Gastrocnemius medialis (tissue), 4 donors: Measurements from ENCODE around the gene GPBP1L1.

ENCODE experiments used
- POLR2A ChIP-seq, 2 donors: fragments of 450-650 bp; IDR thresholded peaks; one replicate each; pipeline ENCODE4 v1.6.1; 2017; ENCODE audit warnings: antibody characterized with exemption in 2 of 2, mild to moderate bottlenecking in 2 of 2, moderate library complexity in 2 of 2
- TF ChIP-seq, protein P1 (sequence below), 5 experiments: fragments of 450-650 bp in 3 of 5; fragments of 200-600 bp in 2 of 5; sonication (generic) in 2 of 5; IDR thresholded peaks in 4 of 5; conservative IDR thresholded peaks in 1 of 5; 1 replicate in 4 of 5; 2 replicates in 1 of 5; pipeline ENCODE4 v1.5.1; 2016 to 2019; ENCODE audit warnings: antibody characterized with exemption in 5 of 5, mild to moderate bottlenecking in 3 of 5, moderate library complexity in 3 of 5

DNA sequence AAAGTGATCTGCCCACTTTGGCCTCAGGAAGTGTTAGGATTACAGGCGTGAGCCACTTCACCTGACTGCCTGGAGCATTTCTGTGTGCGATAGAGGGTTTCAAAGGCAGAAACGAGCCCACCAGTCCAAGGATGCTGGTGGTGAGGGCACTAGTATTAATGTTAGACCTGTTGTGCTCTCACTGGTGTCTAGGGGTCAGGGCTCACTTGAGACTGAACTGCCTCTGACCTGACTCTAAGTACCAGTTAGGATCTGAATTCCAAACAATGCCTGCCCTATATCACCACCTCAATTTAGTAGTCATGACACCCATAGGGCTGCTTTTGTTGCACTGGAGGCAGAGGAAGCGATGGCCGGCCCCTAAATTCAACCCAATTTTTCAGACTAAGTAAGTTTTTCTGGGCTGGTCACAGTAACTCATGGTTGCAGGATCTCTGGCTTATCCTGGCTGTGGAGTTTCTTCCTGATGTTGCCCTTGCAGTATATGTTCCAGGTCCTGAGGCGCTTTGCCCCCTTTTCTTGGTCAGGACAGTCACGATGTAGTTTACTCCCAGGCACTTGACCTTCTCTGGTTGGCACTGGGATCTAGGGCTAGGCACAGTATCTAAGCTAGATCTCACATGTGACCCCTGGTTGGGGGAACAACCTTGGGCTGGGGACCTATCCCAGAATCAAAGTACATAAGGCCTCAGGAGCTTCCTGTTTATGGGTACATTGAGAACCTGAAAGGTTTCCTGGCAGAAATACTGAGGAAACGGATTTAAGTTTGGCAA is 67.0 kb downstream of the GPBP1L1 start:
- TF ChIP-seq POLR2A (IDR thresholded peaks at IDR 0.05): no peak
- TF ChIP-seq, protein P1, sequence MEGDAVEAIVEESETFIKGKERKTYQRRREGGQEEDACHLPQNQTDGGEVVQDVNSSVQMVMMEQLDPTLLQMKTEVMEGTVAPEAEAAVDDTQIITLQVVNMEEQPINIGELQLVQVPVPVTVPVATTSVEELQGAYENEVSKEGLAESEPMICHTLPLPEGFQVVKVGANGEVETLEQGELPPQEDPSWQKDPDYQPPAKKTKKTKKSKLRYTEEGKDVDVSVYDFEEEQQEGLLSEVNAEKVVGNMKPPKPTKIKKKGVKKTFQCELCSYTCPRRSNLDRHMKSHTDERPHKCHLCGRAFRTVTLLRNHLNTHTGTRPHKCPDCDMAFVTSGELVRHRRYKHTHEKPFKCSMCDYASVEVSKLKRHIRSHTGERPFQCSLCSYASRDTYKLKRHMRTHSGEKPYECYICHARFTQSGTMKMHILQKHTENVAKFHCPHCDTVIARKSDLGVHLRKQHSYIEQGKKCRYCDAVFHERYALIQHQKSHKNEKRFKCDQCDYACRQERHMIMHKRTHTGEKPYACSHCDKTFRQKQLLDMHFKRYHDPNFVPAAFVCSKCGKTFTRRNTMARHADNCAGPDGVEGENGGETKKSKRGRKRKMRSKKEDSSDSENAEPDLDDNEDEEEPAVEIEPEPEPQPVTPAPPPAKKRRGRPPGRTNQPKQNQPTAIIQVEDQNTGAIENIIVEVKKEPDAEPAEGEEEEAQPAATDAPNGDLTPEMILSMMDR (IDR thresholded peaks at IDR 0.05 in 4 of 5, conservative IDR thresholded peaks at IDR 0.05 in 1 of 5): no peak
